ENCODE measurements around the gene TMSB10.
"Not testable (repeated sequence)": the region's sequence is repeated elsewhere in the genome, so short reads cannot be mapped to it uniquely, and the experiment has no call there.

TMSB10 gene

DNA sequence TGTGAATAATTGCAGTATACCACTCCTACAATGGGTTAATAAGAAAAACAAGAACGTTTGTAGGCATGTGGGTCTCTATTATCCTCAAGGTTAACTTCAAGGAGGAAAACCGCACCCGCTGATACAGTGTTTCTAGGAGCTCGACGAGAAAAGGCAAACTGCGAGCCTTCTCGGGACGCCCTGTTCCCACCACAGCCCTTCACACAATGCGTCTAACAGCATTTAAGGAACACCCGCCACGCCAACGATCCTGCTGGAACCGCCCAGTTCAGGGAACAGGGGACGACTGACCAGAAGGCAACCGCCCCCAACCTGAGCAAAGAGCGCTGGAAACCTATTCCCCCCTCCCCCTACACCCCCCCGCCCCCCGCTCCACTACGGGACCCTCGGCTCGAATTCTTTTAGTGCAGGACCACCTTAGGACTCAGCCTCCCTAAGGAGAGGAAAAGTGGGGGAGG is 710 bp upstream of the TMSB10 start:
- no peak for DNase-seq (ENCODE audit: low read depth)

DNA sequence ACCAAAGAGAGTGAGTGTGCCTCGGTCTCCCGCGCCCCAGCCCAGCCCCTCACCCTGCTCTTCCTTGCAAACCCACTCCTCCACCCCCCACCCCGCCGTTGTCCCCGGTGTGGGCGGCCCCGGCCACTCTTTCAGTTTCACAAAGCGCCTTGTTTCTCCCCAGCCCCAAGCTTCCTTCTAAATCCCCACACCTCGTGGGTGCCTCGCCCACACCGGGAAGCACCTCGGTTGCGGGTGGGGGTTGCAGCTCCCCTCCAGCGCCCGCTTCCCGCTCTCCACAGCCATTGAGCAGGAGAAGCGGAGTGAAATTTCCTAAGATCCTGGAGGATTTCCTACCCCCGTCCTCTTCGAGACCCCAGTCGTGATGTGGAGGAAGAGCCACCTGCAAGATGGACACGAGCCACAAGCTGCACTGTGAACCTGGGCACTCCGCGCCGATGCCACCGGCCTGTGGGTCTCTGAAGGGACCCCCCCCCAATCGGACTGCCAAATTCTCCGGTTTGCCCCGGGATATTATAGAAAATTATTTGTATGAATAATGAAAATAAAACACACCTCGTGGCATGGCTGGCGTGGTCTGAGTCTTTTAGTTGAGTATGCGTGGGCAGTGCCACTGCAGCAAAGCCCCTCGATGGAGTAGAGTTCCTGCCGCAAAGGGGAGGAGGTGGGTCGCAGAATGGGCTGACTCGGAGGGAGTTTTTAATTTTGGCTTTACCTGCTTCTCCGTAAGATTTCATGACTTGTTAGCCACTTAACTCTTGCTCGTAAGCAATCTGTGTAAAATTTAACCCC is 848 bp downstream of the TMSB10 start:
- no peak for DNase-seq (ENCODE audit: low read depth)

DNA sequence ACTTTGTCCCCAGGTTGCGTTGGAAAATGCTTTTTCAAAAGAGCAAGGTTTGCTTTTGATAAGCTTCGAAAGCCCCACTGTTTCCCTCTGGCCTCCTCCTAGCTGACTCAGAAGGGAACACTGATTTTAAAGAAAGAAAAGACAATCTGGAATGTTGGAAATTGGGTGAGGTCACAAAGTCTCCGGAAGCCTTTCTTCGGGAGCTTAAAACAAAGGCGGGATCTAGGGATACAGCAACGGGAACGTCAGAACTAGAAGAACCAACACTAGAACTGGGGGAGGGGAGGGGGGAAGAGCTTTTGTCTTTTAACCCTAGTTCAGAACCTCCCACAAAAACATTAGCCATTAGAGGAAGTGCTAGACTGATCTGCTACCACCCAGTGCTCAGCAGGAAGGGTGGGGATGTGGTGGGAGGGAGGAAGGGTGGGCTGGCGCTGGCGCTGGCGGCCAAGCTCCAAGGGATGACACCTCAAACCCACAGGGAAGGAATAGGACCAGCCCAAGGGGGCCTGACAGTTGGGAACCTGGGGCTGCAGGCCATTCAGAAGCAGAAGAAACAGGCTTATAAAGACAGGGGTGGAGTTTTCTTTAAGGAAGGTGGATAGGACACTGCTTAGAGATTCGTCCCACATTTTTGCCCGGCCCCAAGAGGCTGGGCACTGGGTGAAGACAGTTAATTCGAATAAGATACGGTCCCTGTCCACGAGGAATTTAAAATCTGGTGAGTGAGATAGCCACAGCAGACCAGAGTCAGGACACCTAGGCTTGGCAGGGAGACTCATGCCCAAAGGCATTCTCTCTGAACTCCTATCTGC is 1.7 kb downstream of the TMSB10 start:
- DNase-seq (ENCODE audit: low read depth) = no peak

DNA sequence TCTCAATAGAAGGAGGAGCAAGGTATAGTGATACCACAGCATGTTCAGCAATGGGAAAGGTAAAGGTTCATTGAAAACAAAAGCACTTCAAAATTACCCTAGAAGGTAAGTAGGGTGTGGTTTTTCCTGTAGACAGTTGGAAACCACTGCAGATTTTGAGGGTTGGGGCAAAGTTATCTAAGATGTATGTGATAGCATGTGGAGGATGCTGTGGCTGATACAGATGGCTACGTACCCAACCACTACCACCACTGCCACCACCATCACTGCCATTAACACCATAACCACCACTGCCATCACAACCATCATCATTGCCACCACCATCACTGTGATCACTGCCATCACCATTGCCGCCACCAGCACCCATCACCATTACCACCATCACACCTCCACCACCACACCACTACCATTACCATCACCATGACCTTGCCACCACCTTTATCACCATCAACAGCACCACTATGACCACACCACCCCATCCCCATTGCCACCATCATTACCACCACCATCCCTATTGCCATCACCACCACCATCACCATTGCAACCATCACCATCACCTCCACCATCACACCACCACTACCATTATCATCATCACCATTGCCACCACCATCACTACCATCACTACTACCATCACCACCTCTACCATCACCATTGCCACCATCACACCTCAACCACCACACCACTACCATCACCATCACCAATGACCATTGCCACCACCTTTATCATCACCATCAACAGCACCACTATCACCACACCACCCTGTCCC is 3.7 kb downstream of the TMSB10 start:
- DNase-seq (ENCODE audit: low read depth) = no peak

DNA sequence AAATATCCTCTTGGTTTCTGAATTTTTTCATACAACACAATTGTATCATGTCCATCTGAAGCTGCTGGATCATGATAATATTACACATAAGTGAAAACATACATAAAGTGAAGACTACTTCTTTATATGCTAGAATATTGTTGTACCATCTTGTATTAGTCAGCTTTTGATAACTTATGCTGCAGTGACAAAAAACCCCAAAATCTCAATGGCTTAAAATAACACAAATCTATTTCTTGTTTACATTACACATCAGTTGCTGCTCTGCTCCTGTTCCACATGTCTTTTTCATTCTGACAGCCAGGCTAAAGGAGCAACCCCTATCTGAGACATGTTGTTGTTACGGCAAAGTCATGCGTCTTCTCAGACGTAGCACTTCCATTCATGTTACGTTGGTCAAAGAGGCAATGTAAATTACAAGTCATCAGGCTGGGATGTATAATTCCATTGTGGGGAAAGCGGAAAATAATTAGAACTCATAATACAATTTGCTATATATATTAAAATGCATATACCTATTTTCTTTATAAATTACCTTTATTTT is 5.8 kb downstream of the TMSB10 start:
- DNase-seq (ENCODE audit: low read depth) = no peak

DNA sequence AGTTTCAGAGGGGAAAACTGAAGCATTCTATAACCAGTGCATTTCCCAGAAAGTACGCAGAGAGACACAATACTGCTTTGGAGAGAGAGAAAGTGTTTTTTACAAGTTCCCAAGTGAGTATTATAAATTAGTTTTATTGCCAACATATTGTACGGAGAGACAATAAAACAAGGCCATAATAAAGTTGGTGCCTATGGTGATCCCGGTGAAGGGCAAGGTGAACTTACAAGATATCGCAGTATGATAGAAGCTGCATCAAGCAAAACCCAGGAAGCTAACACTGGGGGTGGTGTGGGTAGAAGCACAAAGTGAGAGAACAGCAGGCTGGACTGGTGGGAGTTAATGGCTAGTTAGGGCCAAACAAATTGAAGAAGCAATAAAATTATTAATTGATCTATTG is 7.5 kb downstream of the TMSB10 start:
- no peak for DNase-seq (ENCODE audit: low read depth)

DNA sequence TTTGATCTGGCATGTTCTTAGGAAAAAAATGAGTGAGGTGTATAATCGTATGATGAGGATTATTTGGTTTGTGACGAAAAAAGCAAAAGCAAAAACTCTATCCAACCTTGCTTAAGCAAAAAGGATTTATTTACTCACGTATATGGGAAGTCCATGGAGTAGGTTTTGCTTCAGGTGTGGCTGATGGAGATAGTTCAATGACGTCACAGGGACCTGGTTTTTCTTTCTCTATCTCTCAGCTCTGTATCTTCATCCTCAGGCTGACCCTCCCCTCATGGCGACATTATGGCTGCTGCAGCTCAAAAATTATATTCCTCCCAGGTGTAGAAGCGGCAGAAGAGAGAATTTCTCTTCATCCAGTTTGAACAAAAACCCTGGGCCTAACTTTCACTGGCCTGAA is 8.9 kb downstream of the TMSB10 start:
- DNase-seq (ENCODE audit: low read depth) = no peak

DNA sequence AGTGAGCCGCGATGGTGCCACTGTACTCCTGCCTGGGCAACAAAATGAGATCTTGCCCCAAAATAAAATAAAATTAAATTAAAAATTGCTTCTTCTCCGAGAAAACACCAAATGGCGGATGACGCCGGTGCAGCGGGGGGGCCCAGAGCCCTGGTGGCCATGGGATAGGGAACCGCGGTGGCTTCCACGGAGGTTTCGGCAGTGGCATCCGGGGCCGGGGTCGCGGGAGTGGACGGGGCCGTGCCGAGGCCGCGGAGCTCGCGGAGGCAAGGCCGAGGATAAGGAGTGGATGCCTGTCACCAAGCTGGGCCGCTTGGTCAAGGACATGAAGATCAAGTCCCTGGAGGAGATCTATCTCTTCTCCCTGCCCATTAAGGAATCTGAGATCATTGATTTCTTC is 10.2 kb downstream of the TMSB10 start:
- DNase-seq (ENCODE audit: low read depth) = not testable (repeated sequence)

DNA sequence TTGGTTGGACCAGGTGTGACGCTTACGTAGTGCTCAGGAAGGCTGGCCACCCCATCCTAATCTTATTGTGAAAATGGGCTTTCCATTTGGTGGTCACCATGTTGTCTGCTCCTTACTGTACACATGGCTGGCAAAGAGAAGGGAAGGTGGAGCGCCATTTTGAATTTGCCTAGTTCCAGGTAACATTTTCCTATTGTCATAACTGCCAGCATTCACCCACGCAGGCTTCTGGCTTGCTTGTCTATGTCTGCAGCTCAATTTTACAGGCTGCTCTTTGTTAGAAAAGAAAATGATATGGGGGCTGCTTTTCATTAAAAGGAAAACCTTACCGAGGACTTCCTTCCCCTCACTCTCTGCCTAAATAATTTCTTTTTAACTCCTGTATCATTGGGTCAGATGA is 12.4 kb downstream of the TMSB10 start:
- not testable (repeated sequence) for DNase-seq (ENCODE audit: low read depth)

DNA sequence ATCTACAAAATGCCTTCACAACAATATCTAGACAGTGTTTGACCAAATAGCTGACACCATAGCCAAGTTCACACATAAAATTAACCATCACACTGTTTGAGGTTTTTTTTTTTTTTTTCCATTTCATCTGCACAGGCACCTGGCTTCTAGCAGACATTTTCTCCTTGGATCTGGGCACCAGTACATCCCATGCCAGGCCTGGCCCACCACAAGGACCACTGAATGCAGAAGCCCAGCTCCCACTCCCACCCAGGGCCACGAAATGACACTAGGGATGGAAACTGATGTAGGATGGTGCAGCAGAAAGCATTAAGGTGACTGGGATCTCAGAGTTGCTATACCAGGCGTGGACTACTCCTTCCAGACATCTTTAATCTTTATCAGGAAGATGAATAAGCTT is 13.0 kb downstream of the TMSB10 start:
- no peak for DNase-seq (ENCODE audit: low read depth)

DNA sequence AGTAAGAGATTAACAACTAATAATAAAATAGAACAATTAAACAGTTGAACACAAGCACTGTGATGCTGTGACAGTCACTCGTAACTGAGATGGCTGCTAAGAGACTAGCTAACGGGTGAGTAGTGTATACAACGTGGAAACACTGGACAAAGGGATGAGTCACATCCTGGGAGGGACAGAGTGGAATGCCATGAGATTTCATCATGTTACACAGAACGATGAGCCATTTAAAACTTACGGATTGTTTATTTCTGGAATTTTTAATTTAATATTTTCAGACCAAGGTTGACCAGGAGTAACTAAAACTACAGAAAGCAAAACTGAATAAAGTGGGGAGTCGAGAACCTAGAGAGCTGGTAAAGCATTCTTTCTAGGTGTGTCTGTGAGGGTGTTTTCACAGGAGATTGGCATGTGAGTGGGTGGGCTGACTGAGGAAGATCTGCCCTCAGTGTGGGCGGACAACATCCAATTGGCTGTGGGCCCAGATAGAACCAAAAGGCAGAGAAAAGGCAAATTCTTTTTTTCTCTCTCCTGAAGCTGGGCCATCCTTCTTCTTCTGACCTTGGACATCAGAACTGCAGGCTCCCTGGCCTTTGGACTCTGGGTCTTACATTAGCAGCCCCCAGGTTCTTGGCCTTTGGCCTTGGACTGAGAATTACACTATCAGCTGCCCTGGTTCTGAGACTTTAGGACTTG is 14.6 kb downstream of the TMSB10 start:
- DNase-seq (ENCODE audit: low read depth) = peak; percentile 96

DNA sequence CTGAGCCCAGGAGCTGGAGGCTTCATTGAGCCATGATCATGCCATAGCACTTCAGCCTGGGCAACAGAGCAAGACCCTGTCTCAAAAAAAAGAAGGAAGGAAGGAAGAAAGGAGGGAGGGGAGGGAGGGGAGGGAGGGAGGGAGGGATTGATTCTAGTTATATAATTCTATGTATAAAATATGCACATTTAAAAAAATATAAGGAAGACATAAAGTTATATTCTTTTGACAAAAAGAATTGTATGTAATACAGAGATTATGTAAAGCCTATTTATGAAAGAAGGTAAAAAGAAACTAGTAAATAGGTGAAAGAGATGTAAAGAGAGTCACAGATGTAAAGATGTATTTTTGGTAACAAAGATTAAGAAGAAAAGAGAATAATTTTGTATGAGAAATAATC is 17.6 kb downstream of the TMSB10 start:
- no peak for DNase-seq (ENCODE audit: low read depth)

DNA sequence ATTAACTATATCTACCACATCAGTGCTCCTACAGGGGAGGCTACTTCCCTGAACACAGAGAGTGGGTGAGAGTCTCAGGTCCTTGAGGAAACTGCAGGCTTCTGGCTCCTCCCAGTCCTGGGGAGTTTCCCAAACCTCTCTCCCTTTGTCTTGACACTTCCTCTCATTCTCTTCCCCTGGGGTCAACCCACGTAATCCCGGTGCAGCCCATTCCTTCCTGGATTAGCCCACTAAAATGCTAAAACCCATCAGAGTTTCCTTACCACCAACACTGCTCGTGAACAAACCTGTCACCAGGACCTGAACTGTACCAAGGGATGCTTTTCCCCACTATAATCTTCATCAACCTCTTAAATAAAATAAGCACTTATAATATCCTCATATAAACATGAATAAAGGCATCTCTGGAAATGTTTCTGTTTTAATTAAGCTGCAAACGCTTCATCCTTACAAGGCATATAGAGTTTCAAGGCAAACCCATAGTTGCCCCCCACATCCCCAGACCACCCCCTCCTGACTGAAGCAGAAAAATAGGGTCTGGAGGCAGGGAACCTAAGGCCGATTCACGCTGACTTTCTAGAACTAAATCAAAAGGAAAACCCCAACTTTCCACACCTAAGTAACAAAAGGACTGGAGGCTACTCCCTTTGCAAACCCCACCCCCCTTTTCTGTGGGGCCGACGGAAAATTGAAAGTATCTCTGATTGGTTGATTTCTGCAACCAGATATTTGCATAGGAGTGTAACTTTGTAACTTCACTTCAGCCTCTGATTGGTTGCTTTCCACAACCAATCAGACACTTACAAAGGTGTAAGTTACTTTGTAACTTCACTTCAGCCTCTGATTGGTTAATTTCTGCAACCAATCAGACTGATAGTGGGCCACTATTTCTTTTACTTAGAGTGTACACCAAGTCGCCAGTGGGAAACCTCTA is 19.0 kb downstream of the TMSB10 start:
- no peak for DNase-seq (ENCODE audit: low read depth)

DNA sequence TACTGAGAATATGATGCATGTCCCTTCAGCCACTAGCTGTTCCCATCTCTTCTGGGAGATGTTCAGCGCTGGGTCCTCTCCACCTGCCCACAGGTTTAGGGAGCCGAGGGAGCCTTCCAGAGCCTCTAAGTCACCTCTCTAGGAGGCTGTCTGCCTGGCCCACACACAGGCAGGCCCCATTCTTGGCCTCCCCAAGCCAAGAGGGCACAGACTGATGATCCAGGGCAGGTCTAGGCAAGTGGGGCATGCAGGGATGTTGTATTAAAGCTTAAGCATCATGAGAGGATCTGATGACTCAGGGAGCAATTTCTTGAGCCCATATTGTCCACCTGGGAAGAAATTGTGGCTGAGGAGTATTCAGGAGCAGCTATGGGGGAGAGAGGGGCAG is 19.9 kb downstream of the TMSB10 start:
- no peak for DNase-seq (ENCODE audit: low read depth)

DNA sequence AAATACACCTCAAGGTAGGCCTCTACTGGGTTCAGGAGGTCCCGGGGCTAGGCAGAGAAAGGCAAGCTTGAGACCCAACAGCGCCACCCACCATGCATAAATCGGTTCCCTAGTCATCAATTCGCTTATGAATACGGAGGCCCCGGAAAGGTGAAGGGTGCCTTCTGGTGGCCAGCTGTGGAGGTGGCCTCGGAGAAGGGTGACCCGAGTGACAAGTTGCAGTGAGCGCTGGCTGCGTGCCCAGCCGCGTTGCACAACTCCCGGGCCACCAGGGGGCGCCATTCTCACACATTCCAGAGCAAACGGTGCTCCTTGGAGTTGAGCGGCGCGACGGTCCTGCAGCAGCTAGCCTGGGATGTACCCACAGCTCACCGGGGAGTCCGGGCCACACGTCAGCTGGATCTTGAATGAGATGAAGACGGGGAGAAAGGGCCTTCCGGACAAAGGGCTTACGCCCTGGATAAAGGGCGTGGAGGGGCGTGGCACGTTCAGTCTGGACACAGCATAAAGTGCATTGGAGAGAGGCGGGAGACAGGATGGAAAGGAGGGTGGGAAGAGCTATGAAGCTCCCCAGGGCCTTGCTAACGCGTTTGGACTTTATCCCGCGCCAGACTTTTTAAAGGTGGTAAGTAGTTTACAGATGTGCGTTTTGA is 20.4 kb downstream of the TMSB10 start:
- DNase-seq (ENCODE audit: low read depth) = peak; percentile 75

DNA sequence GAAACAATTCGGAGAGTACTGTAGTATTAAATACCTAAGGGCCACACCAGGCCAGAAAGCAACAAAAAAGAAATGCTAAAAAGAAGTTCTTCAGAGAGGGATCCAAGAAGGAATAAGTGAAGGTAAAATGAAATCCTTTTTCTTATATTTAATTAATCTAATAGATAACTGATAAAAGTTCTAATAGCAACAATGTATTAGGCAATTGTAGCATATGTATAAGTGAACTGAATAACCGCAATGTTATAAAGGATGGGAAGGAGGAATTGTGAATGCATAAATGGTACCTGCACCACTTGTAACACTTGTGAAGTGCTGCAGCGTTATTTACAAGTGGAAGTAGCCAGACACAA is 21.8 kb downstream of the TMSB10 start:
- DNase-seq (ENCODE audit: low read depth) = no peak

DNA sequence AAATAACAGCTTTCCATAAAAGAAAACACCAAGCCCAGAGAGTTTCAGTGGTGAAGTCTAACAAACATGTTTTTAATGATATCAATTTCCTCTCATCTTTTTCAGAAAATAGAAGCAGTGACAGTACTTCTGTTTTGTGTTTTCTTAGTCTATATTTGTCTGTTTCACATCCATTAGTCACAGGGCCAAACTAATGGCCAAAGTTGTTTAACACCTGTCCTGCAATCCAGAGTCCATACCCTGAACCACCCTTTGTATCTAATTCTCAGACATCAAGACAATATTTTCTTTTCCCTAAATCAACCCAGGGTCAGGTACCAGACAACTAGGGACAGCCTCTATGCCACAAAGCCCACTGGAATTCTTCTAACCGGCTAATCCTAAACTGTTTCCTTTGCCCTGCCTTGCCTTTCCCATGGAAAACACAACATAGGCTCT is 25.9 kb downstream of the TMSB10 start:
- no peak for DNase-seq (ENCODE audit: low read depth)

DNA sequence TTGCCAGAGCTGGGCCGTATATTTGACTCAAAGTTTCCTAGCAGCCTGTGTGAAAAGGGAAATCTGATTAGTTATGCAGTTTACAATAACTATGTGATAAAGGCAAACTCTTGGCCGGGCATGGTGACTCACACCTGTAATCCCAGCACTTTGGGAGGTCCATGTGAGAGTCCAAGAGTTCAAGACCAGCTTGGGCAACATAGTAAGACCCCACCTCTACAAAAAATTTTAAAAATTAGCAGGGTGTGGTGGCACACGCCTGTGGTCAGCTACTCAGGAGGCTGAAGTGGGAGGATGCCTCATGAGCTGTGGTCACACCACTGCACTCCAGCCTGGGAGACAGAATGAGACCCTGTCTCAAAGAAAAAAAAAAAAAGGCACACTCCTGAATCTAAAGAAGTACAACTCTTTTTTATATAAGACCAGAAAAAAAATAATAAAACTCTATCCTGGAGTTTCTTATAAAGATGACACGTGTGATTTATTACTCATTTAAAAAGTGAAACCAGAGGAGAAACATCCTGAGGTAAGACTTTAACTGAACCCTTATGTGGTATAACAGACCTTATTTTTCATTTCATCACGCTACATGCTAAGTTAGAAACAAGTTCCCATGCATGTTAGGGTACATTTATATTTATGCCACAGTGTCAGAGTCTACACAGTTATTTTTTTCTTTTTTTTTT is 32.9 kb downstream of the TMSB10 start:
- no peak for DNase-seq (ENCODE audit: low read depth)

DNA sequence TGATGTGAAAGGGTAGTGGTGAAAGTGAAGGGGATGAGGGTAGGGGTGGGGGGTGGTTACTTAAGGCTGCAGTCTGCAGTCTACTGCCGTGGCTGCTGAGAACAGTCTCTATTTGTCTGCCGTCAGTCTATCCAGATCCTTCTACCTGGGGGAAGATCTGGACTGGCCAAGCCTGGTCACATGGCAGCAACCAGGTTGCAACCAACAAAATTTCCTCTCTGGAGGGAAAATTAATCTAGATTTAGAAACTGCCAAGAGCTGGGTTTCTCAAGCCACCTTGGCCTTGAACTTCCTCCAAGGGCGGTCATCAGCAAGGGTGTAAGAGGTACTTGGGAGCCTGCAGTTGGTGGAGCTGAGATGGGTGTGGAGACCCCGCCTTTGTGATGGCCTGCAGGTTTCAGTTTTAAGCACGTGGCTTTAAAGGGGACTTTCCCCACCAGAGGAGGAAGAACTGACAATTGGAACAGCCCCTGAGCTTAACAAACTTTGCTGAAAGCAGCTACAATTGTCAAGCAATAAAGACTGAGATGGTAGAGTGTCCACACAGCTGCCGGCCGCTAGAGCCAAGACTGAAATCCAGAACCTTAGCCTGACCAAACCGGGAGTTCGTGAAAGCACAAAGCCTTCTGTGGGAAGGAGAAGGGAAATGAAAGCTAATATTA is 34.1 kb downstream of the TMSB10 start:
- no peak for DNase-seq (ENCODE audit: low read depth)

Data from HS-5 (cell line).